Measurements from ENCODE around the gene CLCN2.

The CLCN2 gene

DNA sequence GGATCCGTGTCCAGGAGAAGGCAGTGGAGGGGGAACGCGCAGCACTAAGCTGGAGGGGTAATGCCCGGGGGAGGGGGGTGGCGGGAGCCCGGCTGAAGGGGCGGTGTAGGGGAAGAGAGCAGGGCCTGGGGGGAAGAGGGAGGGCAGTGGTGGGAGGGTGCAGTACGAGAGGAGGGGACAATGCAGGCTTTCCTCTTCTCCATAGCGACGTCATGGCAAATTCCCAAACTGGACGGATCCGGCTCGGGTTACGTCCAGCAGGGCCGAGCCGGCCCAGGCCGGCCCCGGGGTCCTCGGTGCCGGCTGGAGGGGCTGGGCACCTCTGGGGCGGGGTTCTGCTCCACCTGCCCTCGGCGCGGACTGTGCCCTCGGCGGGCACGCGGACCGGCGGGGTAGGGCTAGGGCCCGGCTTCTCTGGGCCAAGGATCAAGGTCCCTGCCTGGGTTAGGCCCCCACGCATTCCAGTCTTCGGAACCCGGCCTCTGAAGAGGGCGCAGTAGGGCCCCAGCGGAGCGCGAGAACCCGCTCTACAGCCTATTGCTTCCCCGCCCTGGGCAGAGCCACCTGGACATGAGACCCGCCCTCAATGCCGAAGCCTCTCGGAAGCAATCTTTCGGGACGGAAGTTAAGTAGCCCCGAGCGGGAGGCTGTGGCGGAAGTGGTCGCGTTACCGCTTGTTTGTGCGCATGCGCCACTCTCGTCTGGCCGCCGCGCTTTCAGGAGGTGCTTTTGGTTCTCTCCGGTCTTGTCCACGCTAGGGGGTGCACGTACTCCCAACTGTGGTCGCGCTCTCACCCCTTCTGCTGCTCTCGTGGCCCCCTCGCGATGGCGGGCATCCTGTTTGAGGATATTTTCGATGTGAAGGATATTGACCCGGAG lies 1.5 kb upstream of the CLCN2 start:
- H3K9me3 ChIP-seq (replicated peaks; ENCODE audit: insufficient read depth, low read length) = no peaks in the 10 kb centered on the region
- peaks cover 19% of the 10 kb centered on the region for H3F3A ChIP-seq (ENCODE audit: insufficient read depth, low read length)
- H3K9me2 ChIP-seq (replicated peaks; ENCODE audit: insufficient read depth, low read length) = no peaks in the 10 kb centered on the region
- peak overlapping the region; percentile 73 for H3K9ac ChIP-seq (ENCODE audit: low read length)
- H3K4me2 ChIP-seq (ENCODE audit: low read depth, low read length) = peak overlapping the region; percentile 86
- peak overlapping the region; percentile 92 for H2AFZ ChIP-seq (ENCODE audit: low read length)
- 0 out of 2 replicates have a peak, but pooled peaks cover 7% of the 10 kb centered on the region for H3K36me3 ChIP-seq (replicated peaks; ENCODE audit: insufficient read depth, low read length)
- no peak for TF ChIP-seq EZH2 (optimal IDR thresholded peaks at IDR 0.05; ENCODE audit: low read depth, low read length)
- TF ChIP-seq, protein P1, sequence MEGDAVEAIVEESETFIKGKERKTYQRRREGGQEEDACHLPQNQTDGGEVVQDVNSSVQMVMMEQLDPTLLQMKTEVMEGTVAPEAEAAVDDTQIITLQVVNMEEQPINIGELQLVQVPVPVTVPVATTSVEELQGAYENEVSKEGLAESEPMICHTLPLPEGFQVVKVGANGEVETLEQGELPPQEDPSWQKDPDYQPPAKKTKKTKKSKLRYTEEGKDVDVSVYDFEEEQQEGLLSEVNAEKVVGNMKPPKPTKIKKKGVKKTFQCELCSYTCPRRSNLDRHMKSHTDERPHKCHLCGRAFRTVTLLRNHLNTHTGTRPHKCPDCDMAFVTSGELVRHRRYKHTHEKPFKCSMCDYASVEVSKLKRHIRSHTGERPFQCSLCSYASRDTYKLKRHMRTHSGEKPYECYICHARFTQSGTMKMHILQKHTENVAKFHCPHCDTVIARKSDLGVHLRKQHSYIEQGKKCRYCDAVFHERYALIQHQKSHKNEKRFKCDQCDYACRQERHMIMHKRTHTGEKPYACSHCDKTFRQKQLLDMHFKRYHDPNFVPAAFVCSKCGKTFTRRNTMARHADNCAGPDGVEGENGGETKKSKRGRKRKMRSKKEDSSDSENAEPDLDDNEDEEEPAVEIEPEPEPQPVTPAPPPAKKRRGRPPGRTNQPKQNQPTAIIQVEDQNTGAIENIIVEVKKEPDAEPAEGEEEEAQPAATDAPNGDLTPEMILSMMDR (IDR thresholded peaks at IDR 0.05; ENCODE audit: low read length) = peak; percentile 88
- peaks cover 30% of the 10 kb centered on the region for H3K79me2 ChIP-seq (ENCODE audit: low read length)
- 0 out of 2 replicates have a peak, but pooled peaks cover 6% of the 10 kb centered on the region for H3K4me1 ChIP-seq (ENCODE audit: low read length)
- no peaks in the 10 kb centered on the region for H3K27me3 ChIP-seq (replicated peaks; ENCODE audit: insufficient read depth, low read length)
- H3K27ac ChIP-seq (ENCODE audit: low read length) = peak overlapping the region; percentile 74
- peak overlapping the region; percentile 82 for H3K4me3 ChIP-seq (ENCODE audit: low read length)
- DNase-seq = peak; percentile 100
- H4K20me1 ChIP-seq (ENCODE audit: insufficient read depth, low read length) = no peaks in the 10 kb centered on the region

GRCh38 chr3:184361932-184362667 lies 695 bp upstream of the CLCN2 start:
- H2AFZ ChIP-seq (ENCODE audit: low read length) = peak overlapping the region; percentile 92

DNA sequence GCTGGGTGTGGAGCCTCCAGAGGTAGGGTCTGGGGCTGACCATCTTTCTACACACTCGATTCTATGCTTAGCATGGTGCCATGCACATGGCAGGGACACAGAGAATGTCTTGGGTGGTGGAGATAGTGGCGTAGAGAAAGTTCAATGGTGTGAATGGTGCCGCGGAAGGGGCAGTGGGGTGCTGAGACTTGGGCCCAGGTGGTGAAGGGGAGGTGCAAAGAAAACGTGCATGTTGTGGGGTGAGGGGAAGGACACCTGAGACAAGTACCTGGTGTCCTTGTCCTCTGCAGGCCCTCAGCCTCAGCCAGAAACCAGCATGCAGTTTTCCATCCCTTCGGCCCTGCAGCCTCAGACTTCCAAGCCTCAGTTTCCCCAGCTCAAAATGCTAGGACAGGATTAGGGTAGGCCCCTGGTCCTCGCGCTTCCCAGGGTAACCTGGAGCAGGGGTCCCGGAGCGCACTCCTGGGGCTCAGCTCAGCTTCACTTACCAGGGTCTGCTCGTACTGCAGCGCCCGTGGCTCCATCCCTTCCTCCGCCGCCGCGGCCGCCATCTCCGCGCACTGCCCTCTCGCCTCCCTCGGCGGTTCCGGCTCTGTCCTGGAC lies 375 bp downstream of the CLCN2 start:
- Histone ChIP-seq H3K79me2 (ENCODE audit: low read length) (peaks cover 26% of the 10 kb centered on the region), H3K4me3 (ENCODE audit: low read length) (peak overlapping the region; percentile 84), H2AFZ (ENCODE audit: low read length) (peak overlapping the region; percentile 93), H3K4me1 (ENCODE audit: low read length) (0 out of 2 replicates have a peak, but pooled peaks cover 6% of the 10 kb centered on the region), H3K4me2 (ENCODE audit: low read depth, low read length) (peak overlapping the region; percentile 94), H3K36me3 (replicated peaks; ENCODE audit: insufficient read depth, low read length) (0 out of 2 replicates have a peak, but pooled peaks cover 5% of the 10 kb centered on the region), H3K27me3 (replicated peaks; ENCODE audit: insufficient read depth, low read length) (no peaks in the 10 kb centered on the region), H3K9ac (ENCODE audit: low read length) (peak overlapping the region; percentile 72), H4K20me1 (ENCODE audit: insufficient read depth, low read length) (no peaks in the 10 kb centered on the region), H3K9me3 (replicated peaks; ENCODE audit: insufficient read depth, low read length) (no peaks in the 10 kb centered on the region), H3F3A (ENCODE audit: insufficient read depth, low read length) (peaks cover 19% of the 10 kb centered on the region), H3K9me2 (replicated peaks; ENCODE audit: insufficient read depth, low read length) (no peaks in the 10 kb centered on the region), H3K27ac (ENCODE audit: low read length) (no peak overlapping the region)
- no peak for DNase-seq
- no peak for TF ChIP-seq EZH2 (optimal IDR thresholded peaks at IDR 0.05; ENCODE audit: low read depth, low read length)
- TF ChIP-seq, protein P1 (IDR thresholded peaks at IDR 0.05; ENCODE audit: low read length) = no peak
- TF ChIP-seq EZH2phosphoT487 (IDR thresholded peaks at IDR 0.05; ENCODE audit: low read length) = no peak

More at GRCh38 chr3:184361932-184362667, 695 bp upstream of the CLCN2 start:
- Histone ChIP-seq H3K79me2 (ENCODE audit: low read length) (peaks cover 30% of the 10 kb centered on the region), H3K4me1 (ENCODE audit: low read length) (0 out of 2 replicates have a peak, but pooled peaks cover 6% of the 10 kb centered on the region), H3K27ac (ENCODE audit: low read length) (peak overlapping the region; percentile 74; the same call in 1 of the 2 replicates), H3K9ac (ENCODE audit: low read length) (peak overlapping the region; percentile 73), H3K9me2 (replicated peaks; ENCODE audit: insufficient read depth, low read length) (no peaks in the 10 kb centered on the region), H3K9me3 (replicated peaks; ENCODE audit: insufficient read depth, low read length) (no peaks in the 10 kb centered on the region), H3K4me2 (ENCODE audit: low read depth, low read length) (peak overlapping the region; percentile 86), H3K27me3 (replicated peaks; ENCODE audit: insufficient read depth, low read length) (no peaks in the 10 kb centered on the region), H3K36me3 (replicated peaks; ENCODE audit: insufficient read depth, low read length) (0 out of 2 replicates have a peak, but pooled peaks cover 5% of the 10 kb centered on the region), H3F3A (ENCODE audit: insufficient read depth, low read length) (peaks cover 19% of the 10 kb centered on the region), H3K4me3 (ENCODE audit: low read length) (peak overlapping the region; percentile 82), H4K20me1 (ENCODE audit: insufficient read depth, low read length) (no peaks in the 10 kb centered on the region)
- TF ChIP-seq EZH2phosphoT487 (IDR thresholded peaks at IDR 0.05; ENCODE audit: low read length) (no peak), EZH2 (optimal IDR thresholded peaks at IDR 0.05; ENCODE audit: low read depth, low read length) (no peak)
- TF ChIP-seq, protein P1 (IDR thresholded peaks at IDR 0.05; ENCODE audit: low read length) = no peak
- DNase-seq = peak; percentile 50
